ENCODE results near the gene HSD17B8. TPM values are rescaled to one million over a fixed set of nuclear protein-coding genes. Genes with fewer than 3 reads are reported as not detected.

Gene HSD17B8
- total and polyA plus RNA-seq, 7 experiments from 2014 or later = 9.7 to 67.0 (median 19.2) TPM

GRCh38 chr6:33195304-33196165 is 8.9 kb upstream of the HSD17B8 start:
- peak overlapping the region in 2 of 10 donors; percentile 20 to 43 for H3K4me3 Mint-ChIP-seq
- CTCF ChIA-PET = interaction anchor here (0.8 to 1.5 kb wide), 5 partner anchors 9 to 51 kb away, joined by 3 to 4 read pairs (median 3); no protein-coding TSS in a partner anchor
- H3K4me1 Mint-ChIP-seq = peaks cover 30 to 56% (median 44%) of the 10 kb centered on the region in 7 donors
- peak overlapping the region in 3 of 9 donors; percentile 25 to 65 (median 57) for H3K27ac Mint-ChIP-seq
- no peak for DNase-seq
- intact Hi-C loops (cut with micrococcal nuclease) = loop anchor here in 1 of 2 donors (5.0 kb wide), 1 partner anchor 73 kb away; no protein-coding TSS in a partner anchor
- peaks cover 0 to 1% (median 0%) of the 10 kb centered on the region in 11 donors for H3K9me3 Mint-ChIP-seq
- H3K27ac ChIP-seq (ENCODE audit: low read depth, low read length) = no peak overlapping the region
- H3K36me3 ChIP-seq (ENCODE audit: control insufficient read depth in 2 of 3, insufficient read depth in 3 of 3, low read length in 3 of 3) = peaks cover 8 to 46% (median 17%) of the 10 kb centered on the region in 3 experiments
- H3K4me3 ChIP-seq (ENCODE audit: low read length) = no peak overlapping the region
- peaks cover 0 to 3% of the 10 kb centered on the region in 2 donors for H3K27me3 ChIP-seq (ENCODE audit: control insufficient read depth in 2 of 2, insufficient read depth in 2 of 2, low read length in 2 of 2)
- POLR2A ChIA-PET = interaction anchor here (0.7 to 2.0 kb wide), 4 partner anchors 13 to 468 kb away, joined by 3 to 5 read pairs (median 4); partner anchors contain the start of gene RING1
- H3K9me3 ChIP-seq (ENCODE audit: control insufficient read depth in 2 of 3, low read length in 3 of 3) = no peaks in the 10 kb centered on the region
- H3K4me1 ChIP-seq (ENCODE audit: control insufficient read depth in 2 of 2, insufficient read depth in 2 of 2, low read length in 2 of 2) = peaks cover 12 to 21% of the 10 kb centered on the region in 2 donors
- no peak for ATAC-seq
- H3K27me3 Mint-ChIP-seq = peaks cover 6 to 29% (median 8%) of the 10 kb centered on the region in 5 donors
- peaks cover 8 to 36% (median 12%) of the 10 kb centered on the region in 5 donors for H3K36me3 Mint-ChIP-seq

GRCh38 chr6:33197431-33198048 is 6.9 kb upstream of the HSD17B8 start:
- ChIA-PET CTCF (interaction anchor here (0.6 to 4.6 kb wide), 9 partner anchors 11 to 497 kb away, joined by 3 to 31 read pairs (median 3); no protein-coding TSS in a partner anchor), POLR2A (interaction anchor here (1.1 to 2.5 kb wide), 5 partner anchors 11 to 51 kb away, joined by 4 to 14 read pairs (median 10); partner anchors contain the start of gene RING1)
- DNase-seq (peak in 7 of 9 donors; percentile 38 to 65 (median 58)), ATAC-seq (peak; percentile 46)
- H3K9me3 Mint-ChIP-seq = peaks cover 0 to 1% (median 0%) of the 10 kb centered on the region in 11 donors
- peaks cover 44 to 69% (median 52%) of the 10 kb centered on the region in 7 donors for H3K4me1 Mint-ChIP-seq
- Histone ChIP-seq H3K27ac (ENCODE audit: low read depth, low read length) (peak overlapping the region; percentile 38), H3K27me3 (ENCODE audit: control insufficient read depth in 2 of 2, insufficient read depth in 2 of 2, low read length in 2 of 2) (no peaks in the 10 kb centered on the region), H3K4me1 (ENCODE audit: control insufficient read depth in 2 of 2, insufficient read depth in 2 of 2, low read length in 2 of 2) (peaks cover 20 to 26% of the 10 kb centered on the region in 2 donors), H3K36me3 (ENCODE audit: control insufficient read depth in 2 of 3, insufficient read depth in 3 of 3, low read length in 3 of 3) (peaks cover 8 to 53% (median 21%) of the 10 kb centered on the region in 3 experiments), H3K9me3 (ENCODE audit: control insufficient read depth in 2 of 3, low read length in 3 of 3) (no peaks in the 10 kb centered on the region), H3K4me3 (ENCODE audit: low read length) (no peak overlapping the region)
- peak overlapping the region; percentile 9 to 100 (median 74) for H3K4me3 Mint-ChIP-seq
- H3K27me3 Mint-ChIP-seq = peaks cover 0 to 11% (median 0%) of the 10 kb centered on the region in 5 donors
- intact Hi-C loops (cut with micrococcal nuclease) = loop anchor here (1.0 to 5.0 kb wide), 3 partner anchors 36 to 79 kb away; no protein-coding TSS in a partner anchor
- peaks cover 17 to 50% (median 21%) of the 10 kb centered on the region in 5 donors for H3K36me3 Mint-ChIP-seq
- peak overlapping the region in 8 of 9 donors; percentile 77 to 98 (median 90) for H3K27ac Mint-ChIP-seq

- Mint-ChIP-seq H3K4me1 (peaks cover 50 to 72% (median 60%) of the 10 kb centered on the region in 7 donors), H3K9me3 (peaks cover 0 to 1% (median 0%) of the 10 kb centered on the region in 11 donors), H3K27ac (peak overlapping the region; percentile 9 to 98 (median 89)), H3K27me3 (peaks cover 0 to 6% (median 0%) of the 10 kb centered on the region in 5 donors), H3K4me3 (peak overlapping the region; percentile 84 to 100 (median 96)), H3K36me3 (peaks cover 20 to 55% (median 22%) of the 10 kb centered on the region in 5 donors)
- DNase-seq = no peak
- Histone ChIP-seq H3K4me1 (ENCODE audit: control insufficient read depth in 2 of 2, insufficient read depth in 2 of 2, low read length in 2 of 2) (peaks cover 20 to 26% of the 10 kb centered on the region in 2 donors), H3K27ac (ENCODE audit: low read depth, low read length) (peak overlapping the region; percentile 96), H3K4me3 (ENCODE audit: low read length) (no peak overlapping the region), H3K27me3 (ENCODE audit: control insufficient read depth in 2 of 2, insufficient read depth in 2 of 2, low read length in 2 of 2) (no peaks in the 10 kb centered on the region), H3K36me3 (ENCODE audit: control insufficient read depth in 2 of 3, insufficient read depth in 3 of 3, low read length in 3 of 3) (peaks cover 8 to 61% (median 27%) of the 10 kb centered on the region in 3 experiments), H3K9me3 (ENCODE audit: control insufficient read depth in 2 of 3, low read length in 3 of 3) (no peaks in the 10 kb centered on the region)
- ChIA-PET CTCF (interaction anchor here (1.0 to 4.6 kb wide), 6 partner anchors 12 to 101 kb away, joined by 3 to 31 read pairs (median 6); no protein-coding TSS in a partner anchor), POLR2A (interaction anchor here (0.9 to 2.5 kb wide), 7 partner anchors 10 to 53 kb away, joined by 3 to 14 read pairs (median 10); partner anchors contain the start of gene RING1)
- ATAC-seq = no peak
- intact Hi-C loops (cut with micrococcal nuclease) = loop anchor here in 1 of 2 donors (5.0 kb wide), 1 partner anchor 76 kb away; no protein-coding TSS in a partner anchor
These were observed 6.1 kb upstream of the HSD17B8 start for GRCh38 chr6:33198159-33198852.

DNA sequence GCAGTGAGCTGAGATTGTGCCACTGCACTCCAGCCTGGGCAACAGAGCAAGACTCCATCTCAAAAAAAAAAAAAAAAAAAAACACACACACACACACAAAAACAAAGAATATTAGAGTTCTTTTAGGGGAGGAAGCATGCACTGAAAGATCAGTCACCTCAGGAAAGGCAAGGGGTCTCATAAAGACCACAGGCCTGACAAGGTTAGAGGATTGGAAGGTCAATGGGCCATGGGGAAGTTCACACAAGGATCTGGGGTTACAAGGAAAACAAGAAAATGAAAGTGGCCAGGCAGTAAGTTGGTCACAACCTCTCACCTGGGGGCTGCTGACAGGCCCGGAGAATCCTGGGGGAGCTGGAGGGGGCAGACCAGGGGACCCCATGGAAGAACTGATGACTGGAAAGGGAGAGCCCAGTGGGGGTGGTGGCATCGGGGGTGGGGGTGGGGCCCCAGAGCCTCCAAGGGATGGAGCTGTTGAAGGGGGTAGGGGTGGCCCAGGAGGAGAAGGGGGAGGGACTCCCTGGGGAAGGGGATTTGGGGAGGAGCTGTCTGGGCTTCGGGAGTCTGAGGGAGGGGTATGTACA is 5.5 kb upstream of the HSD17B8 start:
- no peak for ATAC-seq
- intact Hi-C loops (cut with micrococcal nuclease) = loop anchor here in 1 of 2 donors (5.0 kb wide), 1 partner anchor 77 kb away; no protein-coding TSS in a partner anchor
- peaks cover 20 to 58% (median 23%) of the 10 kb centered on the region in 5 donors for H3K36me3 Mint-ChIP-seq
- H3K4me1 ChIP-seq (ENCODE audit: control insufficient read depth in 2 of 2, insufficient read depth in 2 of 2, low read length in 2 of 2) = peaks cover 20 to 28% of the 10 kb centered on the region in 2 donors
- H3K27ac Mint-ChIP-seq = peak overlapping the region; percentile 74 to 99 (median 97)
- POLR2A ChIA-PET = interaction anchor here (0.8 to 2.5 kb wide), 7 partner anchors 9 to 73 kb away, joined by 3 to 14 read pairs (median 6); partner anchors contain the start of genes RING1, RPS18 and VPS52
- H3K27ac ChIP-seq (ENCODE audit: low read depth, low read length) = peak overlapping the region; percentile 96
- no peak for DNase-seq
- H3K4me3 Mint-ChIP-seq = peak overlapping the region; percentile 86 to 100 (median 99)
- peaks cover 0 to 1% (median 0%) of the 10 kb centered on the region in 11 donors for H3K9me3 Mint-ChIP-seq
- peaks cover 53 to 78% (median 63%) of the 10 kb centered on the region in 7 donors for H3K4me1 Mint-ChIP-seq
- no peaks in the 10 kb centered on the region for H3K27me3 ChIP-seq (ENCODE audit: control insufficient read depth in 2 of 2, insufficient read depth in 2 of 2, low read length in 2 of 2)
- CTCF ChIA-PET = interaction anchor here (1.2 to 4.6 kb wide), 4 partner anchors 12 to 101 kb away, joined by 3 to 31 read pairs (median 5); no protein-coding TSS in a partner anchor
- H3K4me3 ChIP-seq (ENCODE audit: low read length) = no peak overlapping the region
- H3K9me3 ChIP-seq (ENCODE audit: control insufficient read depth in 2 of 3, low read length in 3 of 3) = no peaks in the 10 kb centered on the region
- H3K27me3 Mint-ChIP-seq = no peaks in the 10 kb centered on the region
- H3K36me3 ChIP-seq (ENCODE audit: control insufficient read depth in 2 of 3, insufficient read depth in 3 of 3, low read length in 3 of 3) = peaks cover 8 to 67% (median 27%) of the 10 kb centered on the region in 3 experiments

DNA sequence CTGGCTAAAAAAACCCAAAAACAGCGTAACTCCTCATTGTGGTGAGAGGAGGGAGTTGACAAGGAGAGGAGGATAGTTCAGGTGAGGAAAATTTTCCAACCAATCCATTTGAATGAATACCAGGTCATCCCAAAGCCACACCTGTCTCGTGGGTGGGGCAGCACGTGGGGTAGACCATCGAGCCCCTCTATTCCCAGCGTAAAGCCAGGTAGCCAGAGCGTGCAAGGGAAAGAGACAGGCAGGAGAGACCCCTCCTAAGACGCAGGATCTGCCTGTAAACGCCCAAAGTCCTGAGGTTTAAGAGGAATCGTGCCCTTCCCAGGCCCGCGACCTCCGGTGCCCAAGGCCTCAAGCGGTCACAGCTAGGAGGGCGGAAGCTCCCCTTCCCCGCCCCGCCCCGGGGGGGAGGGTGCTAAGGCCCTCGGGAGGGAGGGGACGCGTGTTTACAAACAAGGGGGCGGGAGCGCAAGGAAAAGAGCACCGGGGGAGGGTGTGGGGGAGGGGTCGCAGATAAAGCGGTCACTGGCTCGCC is 4.7 kb upstream of the HSD17B8 start:
- Mint-ChIP-seq H3K36me3 (peaks cover 19 to 51% (median 21%) of the 10 kb centered on the region in 5 donors), H3K9me3 (peaks cover 0 to 1% (median 0%) of the 10 kb centered on the region in 11 donors), H3K4me3 (peak overlapping the region; percentile 86 to 100 (median 99)), H3K27ac (peak overlapping the region; percentile 82 to 99 (median 97)), H3K4me1 (peaks cover 57 to 80% (median 67%) of the 10 kb centered on the region in 7 donors), H3K27me3 (no peaks in the 10 kb centered on the region)
- Histone ChIP-seq H3K4me3 (ENCODE audit: low read length) (peak overlapping the region; percentile 89), H3K27me3 (ENCODE audit: control insufficient read depth in 2 of 2, insufficient read depth in 2 of 2, low read length in 2 of 2) (no peaks in the 10 kb centered on the region), H3K9me3 (ENCODE audit: control insufficient read depth in 2 of 3, low read length in 3 of 3) (no peaks in the 10 kb centered on the region), H3K4me1 (ENCODE audit: control insufficient read depth in 2 of 2, insufficient read depth in 2 of 2, low read length in 2 of 2) (peaks cover 25 to 32% of the 10 kb centered on the region in 2 donors), H3K27ac (ENCODE audit: low read depth, low read length) (peak overlapping the region; percentile 96), H3K36me3 (ENCODE audit: control insufficient read depth in 2 of 3, insufficient read depth in 3 of 3, low read length in 3 of 3) (peaks cover 8 to 63% (median 23%) of the 10 kb centered on the region in 3 experiments)
- ChIA-PET POLR2A (interaction anchor here (0.8 to 2.2 kb wide), 7 partner anchors 9 to 72 kb away, joined by 3 to 13 read pairs (median 6); partner anchors contain the start of genes RING1, RPS18 and VPS52), CTCF (interaction anchor here (1.2 to 4.6 kb wide), 2 partner anchors 38 to 73 kb away, joined by 3 to 31 read pairs; no protein-coding TSS in a partner anchor)
- intact Hi-C loops (cut with micrococcal nuclease) = loop anchor here (1.0 to 10.0 kb wide), 26 partner anchors 7 to 1995 kb away; partner anchors contain the start of genes KIFC1 (in 2 of the 2), PFDN6 (in 2 of the 2), RING1 (in 2 of the 2) and VPS52 (in 2 of the 2)
- DNase-seq (peak in 2 of 9 donors; percentile 58 to 69), ATAC-seq (peak; percentile 25)

Measured in naive thymus-derived CD4-positive, alpha-beta T cell (primary cell).